PFSK-1 (cell line): Measurements from ENCODE around the gene LGALS14.

Experiments used
- FOXP2 ChIP-seq: optimal IDR thresholded peaks from 2 replicates; pipeline ENCODE3; 2011; ENCODE audit warnings: borderline replicate concordance, control low read depth, inconsistent platforms; ENCODE audit not compliant: insufficient read depth; ENCODE audit errors: extremely low read length, extremely low read depth
- POLR2AphosphoS5 ChIP-seq: IDR thresholded peaks from 2 replicates; pipeline ENCODE4 v1.6.1; 2012; ENCODE audit warnings: low read depth, mild to moderate bottlenecking, control low read depth, low read length, moderate library complexity
- SIN3A ChIP-seq: IDR thresholded peaks from 2 replicates; pipeline ENCODE4 v1.6.1; 2012; ENCODE audit warnings: mild to moderate bottlenecking, low read length, moderate library complexity, borderline replicate concordance; ENCODE audit not compliant: insufficient read depth
- TAF1 ChIP-seq: IDR thresholded peaks from 2 replicates; pipeline ENCODE4 v1.6.1; 2012; ENCODE audit warnings: low read length, control low read depth, borderline replicate concordance; ENCODE audit not compliant: insufficient read depth
- TF ChIP-seq, protein P1 (sequence below), 2 experiments: IDR thresholded peaks; 2 replicates each; pipeline versions ENCODE4 v1.6.1 to v1.8.0; 2011 to 2012; ENCODE audit warnings: low read depth in 2 of 2, low read length in 2 of 2, control low read depth in 1 of 2, inconsistent platforms in 1 of 2, mild to moderate bottlenecking in 1 of 2, moderate library complexity in 1 of 2; ENCODE audit not compliant: insufficient read depth in 1 of 2

The LGALS14 gene

DNA sequence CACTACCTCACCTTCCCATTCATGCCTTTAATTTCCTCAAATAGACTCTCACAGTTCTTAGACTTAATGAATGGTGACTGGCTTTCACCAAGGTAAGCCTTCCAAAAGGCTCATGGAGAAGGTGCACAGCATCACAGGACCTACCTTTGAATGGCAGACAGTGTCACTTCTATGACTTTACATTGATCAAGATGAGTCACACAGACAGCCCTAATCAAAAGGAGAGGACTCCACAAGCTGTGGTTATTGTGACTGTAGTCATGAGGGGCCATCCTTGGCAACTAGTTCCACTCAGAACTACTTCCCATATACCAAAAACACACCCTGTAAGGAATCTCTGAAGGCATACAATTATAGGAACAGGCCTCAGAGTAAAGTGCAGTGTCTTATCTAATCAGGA is 42.7 kb upstream of the LGALS14 start:
- TF ChIP-seq, protein P1, sequence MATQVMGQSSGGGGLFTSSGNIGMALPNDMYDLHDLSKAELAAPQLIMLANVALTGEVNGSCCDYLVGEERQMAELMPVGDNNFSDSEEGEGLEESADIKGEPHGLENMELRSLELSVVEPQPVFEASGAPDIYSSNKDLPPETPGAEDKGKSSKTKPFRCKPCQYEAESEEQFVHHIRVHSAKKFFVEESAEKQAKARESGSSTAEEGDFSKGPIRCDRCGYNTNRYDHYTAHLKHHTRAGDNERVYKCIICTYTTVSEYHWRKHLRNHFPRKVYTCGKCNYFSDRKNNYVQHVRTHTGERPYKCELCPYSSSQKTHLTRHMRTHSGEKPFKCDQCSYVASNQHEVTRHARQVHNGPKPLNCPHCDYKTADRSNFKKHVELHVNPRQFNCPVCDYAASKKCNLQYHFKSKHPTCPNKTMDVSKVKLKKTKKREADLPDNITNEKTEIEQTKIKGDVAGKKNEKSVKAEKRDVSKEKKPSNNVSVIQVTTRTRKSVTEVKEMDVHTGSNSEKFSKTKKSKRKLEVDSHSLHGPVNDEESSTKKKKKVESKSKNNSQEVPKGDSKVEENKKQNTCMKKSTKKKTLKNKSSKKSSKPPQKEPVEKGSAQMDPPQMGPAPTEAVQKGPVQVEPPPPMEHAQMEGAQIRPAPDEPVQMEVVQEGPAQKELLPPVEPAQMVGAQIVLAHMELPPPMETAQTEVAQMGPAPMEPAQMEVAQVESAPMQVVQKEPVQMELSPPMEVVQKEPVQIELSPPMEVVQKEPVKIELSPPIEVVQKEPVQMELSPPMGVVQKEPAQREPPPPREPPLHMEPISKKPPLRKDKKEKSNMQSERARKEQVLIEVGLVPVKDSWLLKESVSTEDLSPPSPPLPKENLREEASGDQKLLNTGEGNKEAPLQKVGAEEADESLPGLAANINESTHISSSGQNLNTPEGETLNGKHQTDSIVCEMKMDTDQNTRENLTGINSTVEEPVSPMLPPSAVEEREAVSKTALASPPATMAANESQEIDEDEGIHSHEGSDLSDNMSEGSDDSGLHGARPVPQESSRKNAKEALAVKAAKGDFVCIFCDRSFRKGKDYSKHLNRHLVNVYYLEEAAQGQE (IDR thresholded peaks at IDR 0.05; ENCODE audit: insufficient read depth in 1 of 2, low read depth in 2 of 2, low read length in 2 of 2) = no peak
- no peak for TF ChIP-seq POLR2AphosphoS5
- TF ChIP-seq SIN3A = no peak
- no peak for TF ChIP-seq FOXP2
- no peak for TF ChIP-seq TAF1

- TF ChIP-seq POLR2AphosphoS5 (no peak), FOXP2 (no peak), SIN3A (no peak), TAF1 (no peak)
- TF ChIP-seq, protein P1 (IDR thresholded peaks at IDR 0.05; ENCODE audit: insufficient read depth in 1 of 2, low read depth in 2 of 2, low read length in 2 of 2) = no peak
Observed at GRCh38 chr19:39670998-39671397, 33.3 kb upstream of the LGALS14 start.

DNA sequence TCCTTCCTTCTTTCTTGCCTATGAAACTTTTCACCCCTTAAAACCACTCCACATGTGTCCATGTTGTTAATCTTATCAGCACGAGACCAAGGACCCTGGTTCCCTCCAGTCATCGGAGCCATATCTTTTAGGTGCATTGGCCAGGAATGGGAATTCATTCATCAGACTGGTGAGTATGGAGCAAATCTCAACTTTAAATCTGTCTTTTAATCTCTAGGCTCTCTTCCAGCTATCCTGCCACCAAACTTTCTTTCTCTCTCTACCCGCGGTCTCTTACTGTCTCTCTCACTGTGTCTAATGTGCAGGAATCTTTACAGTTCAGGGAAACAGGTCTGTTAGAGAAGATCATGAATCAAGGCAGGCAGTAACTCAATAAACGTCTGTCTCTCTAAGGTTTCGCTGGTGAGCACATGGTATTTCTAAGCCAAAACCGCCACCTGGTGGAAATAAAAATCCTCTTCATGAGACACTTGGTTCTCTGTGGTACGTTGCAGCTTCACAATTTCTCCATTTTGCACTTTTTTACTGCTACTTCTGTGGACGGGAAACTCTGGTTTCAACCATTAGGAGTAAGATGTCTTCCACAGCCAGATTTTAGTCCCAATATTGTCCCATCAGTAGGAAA is 32.4 kb upstream of the LGALS14 start:
- TF ChIP-seq POLR2AphosphoS5 (no peak), FOXP2 (no peak), SIN3A (no peak), TAF1 (no peak)
- TF ChIP-seq, protein P1 (IDR thresholded peaks at IDR 0.05; ENCODE audit: insufficient read depth in 1 of 2, low read depth in 2 of 2, low read length in 2 of 2) = no peak

DNA sequence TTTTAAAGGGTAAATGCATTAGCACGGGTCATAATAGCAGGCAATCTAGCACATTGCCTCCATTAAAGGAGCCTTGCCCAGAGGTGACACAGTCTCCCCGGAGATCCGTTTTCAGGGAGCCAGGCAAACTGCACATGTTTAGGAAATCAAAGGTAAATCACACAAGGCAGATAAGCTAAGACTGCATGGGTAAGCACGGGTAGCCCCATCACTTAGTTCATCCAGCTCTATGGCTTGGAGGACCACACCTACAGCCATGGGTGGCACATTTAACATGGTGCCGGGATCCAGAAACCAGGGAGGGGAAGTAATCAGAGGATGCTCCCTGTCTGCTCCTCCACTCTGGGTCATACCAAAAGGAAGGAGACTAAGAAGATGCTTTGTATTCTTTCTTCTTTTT is 31.8 kb upstream of the LGALS14 start:
- TF ChIP-seq, protein P1 (IDR thresholded peaks at IDR 0.05; ENCODE audit: insufficient read depth in 1 of 2, low read depth in 2 of 2, low read length in 2 of 2) = no peak
- no peak for TF ChIP-seq TAF1
- no peak for TF ChIP-seq SIN3A
- TF ChIP-seq POLR2AphosphoS5 = no peak
- no peak for TF ChIP-seq FOXP2

- TF ChIP-seq POLR2AphosphoS5 (no peak), FOXP2 (no peak), TAF1 (no peak), SIN3A (no peak)
- TF ChIP-seq, protein P1 (IDR thresholded peaks at IDR 0.05; ENCODE audit: insufficient read depth in 1 of 2, low read depth in 2 of 2, low read length in 2 of 2) = no peak
Observed at GRCh38 chr19:39676004-39676403, 28.3 kb upstream of the LGALS14 start.
